COLO668 (cell line): ENCODE results near the gene TSEN34.

Experiments used
- DNase-seq: peaks from one replicate; lab custom pipeline; 2025; ENCODE audit not compliant: unreplicated experiment; lab: John Stamatoyannopoulos, UW

Gene TSEN34

DNA sequence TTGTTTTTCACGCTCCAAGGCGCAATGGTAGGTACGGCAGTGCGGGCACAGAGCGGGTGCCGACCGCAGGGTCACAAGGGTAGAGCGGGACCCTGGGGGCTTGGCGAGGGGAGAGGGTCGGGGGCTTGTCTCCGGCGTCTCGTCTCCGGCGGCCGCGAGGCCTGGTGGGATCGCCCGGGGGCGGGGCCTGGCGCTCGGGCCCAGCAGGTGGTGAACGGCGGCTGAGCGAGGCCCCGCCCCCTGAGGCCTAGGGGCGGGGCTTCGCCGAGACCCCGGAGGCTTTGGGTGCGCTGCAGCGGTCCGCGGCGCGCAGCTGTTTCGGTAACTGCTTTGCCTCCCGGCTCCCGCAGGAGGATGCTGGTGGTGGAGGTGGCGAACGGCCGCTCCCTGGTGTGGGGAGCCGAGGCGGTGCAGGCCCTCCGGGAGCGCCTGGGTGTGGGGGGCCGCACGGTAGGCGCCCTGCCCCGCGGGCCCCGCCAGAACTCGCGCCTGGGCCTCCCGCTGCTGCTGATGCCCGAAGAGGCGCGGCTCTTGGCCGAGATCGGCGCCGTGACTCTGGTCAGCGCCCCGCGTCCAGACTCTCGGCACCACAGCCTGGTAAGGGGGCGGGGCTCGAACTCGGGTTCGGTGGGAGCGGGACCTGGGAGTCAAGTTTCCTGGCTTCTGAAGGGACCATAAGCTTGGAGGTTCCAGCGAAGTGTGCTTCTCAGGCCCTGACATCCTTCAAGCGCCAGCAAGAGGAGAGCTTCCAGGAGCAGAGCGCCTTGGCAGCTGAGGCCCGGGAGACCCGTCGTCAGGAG lies at the start of gene TSEN34:
Gene TSEN34 (plus strand): TSS at position 298 of the 800 bp plus-strand sequence. CDS start 57 bp downstream, at position 355.
- peak; percentile 91 for DNase-seq

DNA sequence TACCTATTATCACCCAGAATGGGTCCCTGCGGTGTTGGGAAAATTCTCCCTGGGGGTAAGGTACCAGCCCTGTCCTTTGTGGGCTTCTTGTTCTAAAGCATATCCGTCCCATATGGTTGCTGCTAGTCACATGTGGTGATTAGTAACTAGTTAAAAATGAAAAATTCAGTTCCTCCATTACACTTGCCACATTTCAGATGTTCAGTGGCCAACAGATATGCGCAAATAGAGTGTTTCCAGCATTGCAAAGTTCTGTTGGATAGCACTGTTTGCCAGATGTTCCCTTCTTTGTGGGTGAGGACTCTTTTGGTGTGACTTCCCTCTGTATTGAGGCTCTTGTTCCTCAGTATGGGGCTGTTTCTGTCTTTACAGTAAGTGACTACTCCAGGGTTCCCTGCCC lies 49.8 kb upstream of the TSEN34 start:
- DNase-seq: no peak

DNA sequence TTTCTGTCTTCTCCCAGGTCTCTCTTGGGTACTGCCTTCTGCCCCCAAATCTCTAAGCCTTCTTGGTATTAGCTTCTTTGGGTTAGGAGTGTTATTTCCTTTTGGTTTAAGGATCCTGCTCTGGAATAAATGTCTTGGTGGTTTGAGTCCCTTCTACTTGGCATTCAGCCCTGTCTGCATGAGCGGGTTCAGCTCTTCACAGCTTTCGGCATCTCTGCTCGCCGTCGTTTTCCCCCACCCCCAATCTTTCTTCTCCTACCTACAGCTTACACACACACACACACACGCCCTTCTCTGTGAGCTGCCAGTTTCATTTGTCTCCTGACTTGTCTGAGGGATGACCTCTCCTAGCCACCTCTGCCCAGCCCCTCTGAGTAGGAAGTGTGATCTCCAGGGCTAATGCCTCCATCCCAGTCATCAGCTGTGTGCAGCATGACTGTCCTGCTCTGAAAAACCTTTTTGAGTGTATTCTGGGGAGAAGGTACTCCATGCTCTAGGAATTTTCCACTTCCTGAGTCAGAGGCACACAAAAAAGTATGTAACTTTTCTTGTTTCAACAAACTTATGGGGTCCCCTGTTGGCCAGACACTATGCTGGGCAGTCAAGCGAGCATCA lies 48.8 kb upstream of the TSEN34 start:
- DNase-seq: no peak

DNA sequence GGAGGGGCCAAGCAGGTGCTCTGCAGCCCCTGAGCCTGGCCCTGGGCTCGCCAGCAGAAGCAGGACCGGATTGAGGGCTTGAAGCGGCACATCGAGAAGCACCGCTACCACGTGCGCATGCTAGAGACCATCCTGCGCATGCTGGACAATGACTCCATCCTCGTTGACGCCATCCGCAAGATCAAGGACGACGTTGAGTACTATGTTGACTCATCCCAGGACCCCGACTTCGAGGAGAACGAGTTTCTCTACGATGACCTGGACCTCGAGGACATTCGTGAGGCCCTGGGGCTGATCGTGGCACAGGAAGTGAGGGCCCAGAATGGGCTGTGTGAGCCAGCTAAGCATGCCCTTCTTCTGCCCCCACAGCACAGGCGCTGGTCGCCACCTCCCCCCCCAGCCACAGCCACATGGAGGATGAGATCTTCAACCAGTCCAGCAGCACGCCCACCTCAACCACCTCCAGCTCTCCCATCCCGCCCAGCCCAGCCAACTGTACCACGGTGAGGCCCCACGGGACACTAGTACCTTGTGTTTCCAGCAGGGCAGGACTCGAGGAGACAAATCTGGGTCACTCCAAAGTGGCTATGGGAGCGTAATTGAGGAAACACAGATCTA lies 45.5 kb upstream of the TSEN34 start:
- DNase-seq: no peak

DNA sequence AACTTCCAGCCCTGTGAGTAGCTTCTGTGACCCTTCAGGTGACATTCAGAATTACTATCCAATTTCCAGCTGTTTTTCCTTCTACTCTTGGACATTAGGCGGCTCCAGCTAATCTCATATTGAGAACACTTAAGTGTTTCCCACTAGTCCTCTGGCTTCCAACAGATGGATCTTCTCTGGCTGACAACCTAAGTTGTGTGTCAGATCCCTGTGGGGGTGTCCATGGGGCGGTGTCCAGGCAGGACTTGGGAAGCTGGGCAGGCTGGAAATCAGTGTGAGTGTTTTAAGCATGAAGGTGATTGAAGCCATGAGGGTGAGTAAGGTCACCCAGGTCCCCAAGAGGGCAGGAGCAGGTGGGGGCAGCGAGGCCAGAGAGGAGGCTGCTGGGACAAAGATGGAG lies 43.4 kb upstream of the TSEN34 start:
- DNase-seq: no peak

DNA sequence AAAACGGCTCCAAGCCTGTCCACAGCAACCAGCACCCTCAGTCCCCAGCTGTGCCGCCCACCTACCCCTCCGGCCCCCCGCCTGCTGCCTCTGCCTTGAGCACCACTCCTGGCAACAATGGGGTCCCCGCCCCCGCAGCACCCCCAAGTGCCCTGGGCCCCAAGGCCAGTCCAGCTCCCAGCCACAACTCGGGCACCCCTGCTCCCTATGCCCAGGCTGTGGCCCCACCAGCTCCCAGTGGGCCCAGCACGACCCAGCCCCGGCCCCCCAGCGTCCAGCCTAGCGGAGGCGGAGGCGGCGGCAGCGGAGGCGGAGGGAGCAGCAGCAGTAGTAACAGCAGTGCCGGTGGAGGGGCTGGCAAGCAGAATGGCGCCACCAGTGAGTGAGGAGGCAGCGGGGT lies 43.0 kb upstream of the TSEN34 start:
- DNase-seq: no peak

DNA sequence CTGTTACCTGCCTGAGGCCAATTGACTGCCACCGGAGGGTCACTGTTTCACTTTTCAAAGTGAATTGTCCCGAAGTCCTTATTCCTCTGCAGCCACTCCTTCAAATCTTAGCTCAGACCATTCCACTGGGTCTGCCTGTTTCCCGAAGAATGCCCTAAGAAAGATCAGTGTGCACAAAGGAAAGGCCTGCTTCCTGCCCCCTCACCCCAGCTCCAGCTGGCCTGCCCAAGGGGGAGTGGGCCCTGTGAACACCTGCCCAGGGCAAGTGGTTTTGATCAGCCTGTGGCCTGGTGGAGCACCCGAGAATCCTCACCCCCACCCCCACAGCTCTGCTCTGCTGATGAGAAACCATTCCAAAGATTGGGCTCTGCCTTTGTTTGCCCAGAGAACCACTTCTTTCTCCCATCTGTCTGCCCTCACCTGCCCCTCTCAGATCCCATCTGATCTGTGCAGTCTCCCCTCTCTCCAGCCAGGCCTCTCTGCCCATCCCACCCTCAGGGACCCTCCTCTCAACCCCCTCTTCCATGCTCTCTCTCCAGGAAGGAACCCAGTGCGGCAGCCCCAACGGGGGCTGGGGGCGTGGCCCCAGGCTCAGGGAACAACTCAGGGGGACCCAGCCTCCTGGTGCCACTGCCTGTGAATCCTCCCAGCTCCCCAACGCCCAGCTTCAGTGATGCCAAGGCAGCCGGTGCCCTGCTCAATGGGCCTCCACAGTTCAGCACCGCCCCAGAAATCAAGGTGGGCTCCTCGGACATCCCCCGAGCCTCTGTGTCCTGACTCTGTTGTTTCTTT lies 41.9 kb upstream of the TSEN34 start:
- no peak for DNase-seq

DNA sequence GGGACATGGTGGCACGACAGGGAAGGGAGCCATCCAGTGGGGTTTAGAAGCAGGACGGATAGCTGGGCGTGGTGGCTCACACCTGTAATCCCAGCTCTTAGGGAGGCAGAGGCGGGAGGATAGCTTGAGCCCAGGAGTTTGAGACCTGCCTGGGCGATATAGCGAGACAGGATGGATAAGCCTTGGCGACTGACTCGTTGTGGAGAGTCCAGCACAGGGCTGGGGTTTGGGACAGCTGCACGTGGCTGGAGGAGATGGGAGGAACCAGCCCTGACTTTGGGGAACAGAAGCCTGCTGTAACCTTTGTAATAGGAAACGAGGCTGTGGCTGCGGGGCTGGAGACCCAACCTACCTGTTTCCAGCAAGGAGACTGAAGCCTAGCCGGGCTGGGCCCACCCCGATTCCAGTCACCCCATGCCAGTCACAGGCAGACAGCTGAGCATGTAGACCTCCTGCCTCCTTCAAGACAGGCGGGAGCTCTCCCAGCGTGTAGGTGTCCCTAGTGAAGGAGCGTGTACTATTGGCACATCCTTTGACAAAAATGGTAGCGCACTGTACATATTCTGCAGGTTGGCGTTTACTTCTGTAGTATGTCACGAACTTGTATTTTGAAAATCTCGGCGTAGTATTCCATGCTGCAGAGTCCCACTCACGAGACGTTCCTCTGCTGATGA lies 39.6 kb upstream of the TSEN34 start:
- no peak for DNase-seq

DNA sequence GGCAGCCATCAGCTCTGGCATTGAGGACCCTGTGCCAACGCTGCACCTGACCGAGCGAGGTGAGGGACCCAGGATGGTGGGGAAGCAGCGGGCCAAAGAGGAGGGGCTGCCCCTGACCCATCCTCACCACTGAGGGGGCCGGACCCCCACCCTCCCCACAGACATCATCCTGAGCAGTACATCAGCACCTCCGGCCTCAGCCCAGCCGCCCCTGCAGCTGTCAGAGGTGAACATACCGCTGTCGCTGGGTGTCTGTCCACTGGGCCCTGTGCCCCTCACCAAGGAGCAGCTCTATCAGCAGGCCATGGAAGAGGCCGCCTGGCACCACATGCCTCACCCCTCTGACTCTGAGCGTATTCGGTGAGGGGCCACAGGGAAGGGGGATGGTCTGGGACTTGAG lies 38.8 kb upstream of the TSEN34 start:
- DNase-seq: no peak

DNA sequence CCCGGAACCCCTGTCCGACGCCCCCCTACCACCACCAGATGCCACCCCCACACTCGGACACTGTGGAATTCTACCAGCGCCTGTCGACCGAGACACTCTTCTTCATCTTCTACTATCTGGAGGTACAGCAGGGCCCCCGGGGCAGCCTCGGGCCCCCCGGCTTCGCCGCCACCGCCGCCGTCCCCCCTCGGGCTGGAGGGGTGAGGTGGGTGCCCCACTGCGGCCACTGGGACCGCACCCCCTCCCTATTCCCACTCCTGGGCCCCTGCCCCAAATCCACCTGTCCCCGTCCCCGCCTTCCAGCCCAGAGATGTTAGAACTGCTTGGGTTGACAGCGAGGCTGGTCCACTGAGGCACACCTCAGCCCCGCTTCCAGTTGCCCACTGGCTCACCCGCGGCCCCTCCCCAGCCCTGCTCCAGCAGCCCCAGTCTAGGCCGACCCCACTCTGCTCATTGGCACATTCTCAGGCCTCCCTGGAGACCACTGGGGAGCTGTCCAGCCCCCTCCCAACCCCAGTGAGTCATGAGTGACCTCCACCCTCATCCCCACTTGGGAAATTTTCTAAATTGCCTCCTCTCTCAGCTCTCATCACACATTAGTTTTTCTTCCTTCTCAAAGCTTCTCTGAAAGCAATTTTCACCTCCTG lies 38.1 kb upstream of the TSEN34 start:
- no peak for DNase-seq

DNA sequence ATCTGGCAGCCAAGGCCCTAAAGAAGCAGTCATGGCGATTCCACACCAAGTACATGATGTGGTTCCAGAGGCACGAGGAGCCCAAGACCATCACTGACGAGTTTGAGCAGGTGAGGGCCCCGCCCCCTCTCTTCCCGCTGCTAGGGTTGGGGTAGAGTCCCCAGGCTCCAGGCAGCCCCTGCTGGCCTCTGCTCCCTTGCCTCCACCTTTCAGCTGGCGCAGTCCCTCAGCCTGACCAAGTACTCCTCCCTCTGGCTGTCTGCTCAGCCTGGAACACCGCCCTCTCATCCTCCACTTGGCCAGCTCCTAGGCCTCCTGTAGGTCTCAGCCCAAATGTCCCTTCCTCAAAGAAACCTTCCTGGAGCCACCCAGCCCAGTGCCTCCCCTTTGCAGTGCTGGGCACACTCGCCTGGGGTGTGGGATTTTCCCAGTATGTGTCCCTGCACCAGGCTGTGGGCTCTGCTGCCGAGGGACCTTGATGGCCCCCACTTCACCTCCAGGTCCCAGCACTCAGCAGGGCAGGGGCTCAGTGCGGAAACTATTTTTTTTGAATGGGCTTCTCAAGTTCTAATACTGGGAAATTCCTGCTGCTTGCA lies 37.3 kb upstream of the TSEN34 start:
- no peak for DNase-seq

DNA sequence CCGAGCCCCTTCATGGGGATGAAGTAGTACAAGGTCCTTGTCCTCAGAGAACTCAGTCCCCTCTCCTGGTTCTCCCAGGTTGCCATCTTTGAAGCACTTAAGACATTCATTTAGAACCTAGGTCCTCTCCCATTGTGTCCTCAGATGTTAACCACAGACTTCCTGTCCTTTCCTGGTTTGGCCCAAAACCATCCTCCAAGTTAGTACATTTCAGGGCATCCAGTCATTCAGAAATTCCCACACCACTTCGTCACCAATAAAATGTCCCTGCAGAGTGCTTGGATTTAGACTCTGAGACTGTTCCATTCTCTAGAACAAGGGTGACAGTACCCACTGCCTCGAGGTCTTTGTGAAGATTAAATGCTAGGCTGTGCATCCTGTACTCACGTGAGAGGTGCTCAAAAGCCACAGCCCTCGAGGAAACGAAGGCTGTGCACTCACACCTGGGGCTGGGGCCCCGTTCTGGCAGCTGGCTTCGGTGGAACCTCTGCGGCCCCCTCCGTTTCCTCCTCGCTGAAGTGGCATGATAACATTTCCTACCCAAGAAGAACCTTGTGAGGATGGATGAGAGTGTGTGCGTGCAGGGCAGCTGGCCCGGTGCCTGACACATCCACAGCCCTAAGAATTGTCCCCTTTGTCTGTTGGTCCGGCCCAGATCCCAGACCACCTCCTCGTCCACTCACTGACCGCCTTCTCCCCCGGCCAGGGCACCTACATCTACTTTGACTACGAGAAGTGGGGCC lies 36.3 kb upstream of the TSEN34 start:
- DNase-seq: no peak

DNA sequence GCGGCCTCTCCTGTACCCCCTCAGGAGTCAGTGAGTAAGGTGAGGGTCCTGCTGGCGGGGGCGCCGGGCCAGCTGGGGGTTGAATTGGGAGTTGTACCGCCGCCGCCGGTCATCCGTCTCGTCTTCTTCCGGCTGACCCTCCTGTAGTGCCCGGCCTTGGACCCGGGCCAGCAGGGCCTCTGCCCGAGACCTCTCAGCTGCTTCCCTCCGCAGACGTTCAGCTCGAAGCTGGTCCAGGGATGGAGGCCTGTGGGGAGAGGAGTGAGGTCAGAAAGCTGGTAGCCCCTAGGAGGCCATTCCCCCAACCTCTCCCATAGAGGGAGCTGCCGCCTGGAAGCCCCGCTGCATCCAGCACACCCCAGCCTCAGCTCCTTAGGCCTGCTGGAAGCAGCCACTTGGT lies 35.4 kb upstream of the TSEN34 start:
- DNase-seq: no peak

DNA sequence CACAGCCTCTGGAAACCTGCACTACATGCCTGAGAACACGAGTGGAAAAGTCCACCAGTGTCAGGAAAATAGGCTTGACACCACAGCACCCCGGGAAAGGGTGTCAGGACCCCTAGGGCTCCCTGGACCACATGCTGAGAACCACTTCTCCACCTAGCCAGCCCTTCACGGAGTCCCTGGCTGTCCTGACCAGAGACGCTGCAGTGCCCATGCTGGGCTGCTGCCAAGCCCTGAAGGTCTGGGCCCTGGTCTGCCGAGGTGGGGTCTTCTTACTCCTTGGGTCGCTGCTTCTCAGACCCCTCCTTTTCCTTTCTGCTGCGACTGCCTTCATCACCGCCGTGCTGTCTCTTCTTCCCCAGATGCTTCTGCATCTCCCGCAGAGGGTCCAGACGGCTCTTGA lies 34.6 kb upstream of the TSEN34 start:
- DNase-seq: no peak

DNA sequence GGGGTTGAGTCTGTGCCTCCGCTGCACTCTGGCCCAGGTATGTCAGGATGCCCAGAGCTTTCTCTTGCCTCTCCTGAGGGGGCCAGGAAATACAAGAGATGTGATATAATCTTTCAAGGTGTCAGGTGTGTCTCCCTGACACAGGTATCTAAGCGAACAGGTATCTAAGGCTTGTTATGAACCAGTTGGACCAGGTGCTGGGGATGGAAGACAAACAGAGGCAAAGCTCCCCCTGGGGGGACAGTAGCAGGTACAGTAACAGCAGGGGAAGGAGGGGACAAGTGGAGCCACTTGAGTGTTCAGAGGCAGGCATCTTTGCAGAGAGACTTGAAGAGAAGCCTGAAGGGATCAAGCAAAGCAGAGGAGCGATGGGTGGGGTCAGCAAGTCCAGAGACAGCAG lies 34.2 kb upstream of the TSEN34 start:
- DNase-seq: no peak

DNA sequence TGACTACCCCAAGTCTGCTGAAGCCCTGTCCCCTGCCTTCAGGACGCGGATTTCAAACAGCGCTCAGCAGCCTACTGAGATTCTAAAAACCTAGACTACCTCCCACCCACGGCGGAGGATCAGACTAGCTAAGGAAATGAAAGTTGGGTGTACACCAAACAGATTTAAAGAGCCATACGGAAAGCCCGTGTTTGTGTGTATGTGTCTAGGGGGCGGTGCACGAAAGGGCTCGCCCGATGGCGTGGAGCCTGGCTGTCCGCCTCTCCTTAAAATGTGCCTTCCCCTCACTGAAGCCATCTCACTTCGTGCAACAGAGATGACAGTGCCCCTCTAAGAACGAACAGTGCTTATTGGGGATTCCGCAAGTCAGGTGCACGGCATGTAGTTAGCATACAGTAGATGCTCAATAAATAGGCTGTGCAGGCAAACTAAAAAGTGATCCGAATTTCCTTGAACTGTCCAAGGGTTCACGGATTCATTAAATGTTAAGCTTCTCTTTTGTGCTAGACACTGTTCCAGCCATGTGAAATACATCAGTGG lies 32.2 kb upstream of the TSEN34 start:
- peak; percentile 19 for DNase-seq

DNA sequence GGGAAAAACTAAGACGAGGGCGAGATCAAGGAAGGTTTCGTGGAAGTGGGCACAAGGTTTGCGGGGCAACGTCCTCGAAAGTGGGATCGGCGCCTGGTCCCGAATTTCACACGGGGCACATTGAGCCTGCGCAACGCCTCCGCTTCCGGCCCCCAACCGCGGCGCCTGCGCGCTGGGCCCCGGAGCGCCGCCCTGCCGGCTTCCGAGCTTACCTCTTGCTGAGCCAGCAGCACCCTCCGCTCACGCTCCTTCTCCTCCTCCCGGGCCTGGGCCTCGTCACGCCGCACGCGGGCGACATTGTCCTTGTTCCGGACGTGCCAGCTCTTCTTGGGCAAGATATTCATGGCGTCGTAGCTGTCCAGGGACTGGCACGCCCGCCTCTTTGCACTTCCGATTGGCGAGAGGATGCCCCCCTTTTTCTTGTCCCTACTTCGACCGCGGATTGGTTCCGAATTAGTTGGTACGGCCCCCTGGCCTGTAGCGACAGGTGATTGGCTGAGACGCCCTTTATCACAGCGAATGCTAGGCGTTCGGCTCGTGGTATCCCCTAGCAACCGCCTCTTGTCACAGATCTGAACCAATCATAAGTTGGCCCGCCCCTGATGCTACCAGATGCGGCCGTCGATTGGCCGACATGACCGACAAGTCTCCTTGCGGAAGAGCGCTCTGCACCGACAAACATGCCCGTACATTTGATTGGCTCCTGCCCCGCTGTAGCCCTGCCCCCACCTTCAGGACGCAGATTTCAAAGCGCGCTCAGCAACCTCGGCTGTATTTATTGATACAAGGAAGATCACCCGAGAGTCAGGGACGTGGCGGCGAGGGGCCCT lies 31.5 kb upstream of the TSEN34 start, which contains the start of gene LENG1:
Gene LENG1 (minus strand): TSS at position 370 of the 830 bp plus-strand sequence. CDS start 26 bp downstream, at position 344.
- peak; percentile 99 for DNase-seq

DNA sequence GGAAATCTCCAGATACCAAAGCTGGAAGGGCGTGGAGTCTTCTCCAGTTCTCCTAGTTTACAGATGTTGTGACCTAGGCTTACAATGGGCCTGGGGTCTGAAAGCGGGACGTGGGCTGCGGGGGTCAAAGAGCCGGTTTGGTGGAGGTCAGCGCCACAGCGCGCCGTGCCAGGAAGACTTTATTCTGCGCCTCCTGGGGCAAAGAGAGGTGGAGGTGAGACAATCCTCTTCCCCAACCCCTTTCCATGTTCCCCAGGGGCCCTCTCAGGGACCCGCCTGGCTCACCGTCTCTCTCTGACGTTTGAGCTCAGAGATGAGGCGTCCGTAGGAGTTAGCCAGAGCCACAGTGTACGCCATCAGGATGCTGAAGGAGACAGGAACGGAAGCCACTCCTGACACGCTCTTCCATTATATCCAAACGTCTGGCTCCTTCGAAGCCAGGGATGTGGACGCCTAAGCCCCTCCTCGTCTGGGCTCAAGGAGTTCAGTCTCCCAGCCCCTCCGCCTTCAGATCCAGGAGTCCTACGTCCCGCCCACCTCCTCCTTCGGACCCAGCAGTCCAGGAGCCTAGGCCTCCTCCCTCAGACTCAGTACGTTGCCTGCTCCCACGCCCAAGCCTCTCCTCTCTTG lies 30.8 kb upstream of the TSEN34 start:
- peak; percentile 27 for DNase-seq
